ENCODE measurements around the gene SH3BP1.

SH3BP1 gene

GRCh38 chr22:37705205-37705604 is 65.7 kb downstream of the SH3BP1 start:
- H3K27ac ChIP-seq = no peak overlapping the region
- no peak for DNase-seq
- no peak overlapping the region for H3K4me3 ChIP-seq
- no peaks in the 10 kb centered on the region for H3K36me3 ChIP-seq
- H3K9me3 ChIP-seq = no peaks in the 10 kb centered on the region
- H3K4me1 ChIP-seq = no peaks in the 10 kb centered on the region
- intact Hi-C loops (cut with DNase I; ENCODE audit: low total_unique reads) = no loop called here
- H3K27me3 ChIP-seq = no peaks in the 10 kb centered on the region
- TF ChIP-seq CTCF (IDR thresholded peaks at IDR 0.05) = no peak

Data from tibial artery (tissue), 4 donors.